GM18867 (cell line): ENCODE data around the gene EFCAB12.
"Not testable (repeated sequence)": the region's sequence is repeated elsewhere in the genome, so short reads cannot be mapped to it uniquely, and the experiment has no call there.

ENCODE experiments used
- ATAC-seq: cut with Tn5 transposase; IDR thresholded peaks from one replicate; pipeline ENCODE4 v1.9.1; 2021; ENCODE audit warnings: mild to moderate bottlenecking, moderate library complexity; ENCODE audit not compliant: unreplicated experiment

Gene EFCAB12

DNA sequence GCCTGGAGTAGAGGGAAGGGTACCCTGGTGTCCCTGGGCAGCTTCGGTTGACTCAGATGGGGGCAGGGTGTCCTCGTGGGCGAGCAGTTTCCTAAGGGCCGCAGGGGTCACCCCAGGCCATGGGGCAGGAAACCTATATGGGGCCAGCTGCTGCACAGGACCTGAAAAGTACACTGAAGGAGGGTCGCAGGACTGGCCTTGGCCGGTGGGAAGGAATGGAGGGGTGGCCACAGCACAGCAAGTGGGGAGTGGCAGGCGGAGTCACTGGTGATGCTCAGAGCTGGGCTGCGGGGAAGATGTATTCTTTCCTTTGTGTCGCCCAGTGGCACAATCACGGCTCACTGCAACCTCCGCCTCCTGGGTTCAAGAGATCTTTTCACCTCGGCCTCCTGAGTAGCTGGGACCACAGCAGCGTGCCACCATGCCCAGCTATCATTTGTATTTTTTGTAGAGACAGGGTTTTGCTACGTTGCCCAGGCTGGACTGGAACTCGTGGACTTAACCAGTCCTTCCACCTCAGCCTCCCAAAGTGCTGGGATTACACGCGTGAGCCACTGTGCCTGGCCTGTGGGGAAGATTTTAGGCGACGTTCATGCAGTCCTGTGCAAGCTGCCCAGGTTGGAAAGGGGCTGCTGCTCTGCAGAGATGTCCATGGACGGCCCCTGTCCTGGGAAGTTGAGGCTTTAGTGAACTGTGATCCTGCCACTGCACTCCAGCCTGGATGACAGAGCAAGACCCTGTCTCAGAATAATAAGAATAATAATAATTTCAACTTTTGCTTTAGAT lies 57.2 kb downstream of the EFCAB12 start:
- no peak for ATAC-seq

- no peak for ATAC-seq
Measured at GRCh38 chr3:129370248-129370964, 58.0 kb downstream of the EFCAB12 start.

GRCh38 chr3:129369711-129370110 lies 58.7 kb downstream of the EFCAB12 start:
- no peak for ATAC-seq

GRCh38 chr3:129367821-129368220 lies 60.6 kb downstream of the EFCAB12 start:
- ATAC-seq, result no peak

GRCh38 chr3:129366312-129366831 lies 62.1 kb downstream of the EFCAB12 start:
- ATAC-seq, result no peak

DNA sequence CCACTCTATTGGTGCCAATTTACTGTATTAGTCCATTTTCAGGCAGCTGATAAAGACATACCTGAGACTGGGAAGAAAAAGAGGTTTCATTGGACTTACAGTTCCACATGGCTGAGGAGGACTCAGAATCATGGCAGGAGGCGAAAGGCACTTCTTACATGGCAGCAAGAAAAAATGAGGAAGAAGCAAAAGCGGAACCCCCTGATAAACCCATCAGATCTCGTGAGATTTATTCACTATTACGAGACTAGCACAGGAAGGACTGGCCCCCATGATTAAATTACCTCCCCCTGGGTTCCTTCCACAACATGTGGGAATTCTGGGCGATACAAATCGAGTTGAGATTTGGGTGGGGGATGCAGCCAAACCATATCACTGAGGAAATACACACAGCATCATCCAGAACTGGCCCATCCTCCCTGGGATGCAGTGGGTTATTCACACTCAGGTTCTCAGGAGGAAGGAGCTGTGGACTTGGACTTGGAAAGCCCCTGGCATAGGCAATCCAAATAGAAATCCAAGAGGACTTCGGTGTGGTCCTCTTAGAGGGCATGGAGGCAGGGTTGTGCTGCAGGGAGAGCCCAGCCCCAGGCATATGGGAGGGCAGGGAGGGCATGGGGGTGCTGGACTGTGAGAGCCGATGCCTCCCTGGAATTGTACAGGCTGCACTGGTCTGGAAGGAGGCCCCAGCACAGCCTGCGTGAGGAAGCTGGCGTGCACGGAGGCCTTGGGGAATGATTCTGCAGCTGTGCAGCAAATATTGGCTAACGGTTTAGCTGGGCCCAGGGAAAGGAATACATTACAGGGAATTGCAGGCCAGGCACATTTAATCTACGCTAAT lies 62.9 kb downstream of the EFCAB12 start:
- ATAC-seq, result no peak

- ATAC-seq, result not testable (repeated sequence)
Measured at GRCh38 chr3:129364811-129365210, 63.6 kb downstream of the EFCAB12 start.

GRCh38 chr3:129363356-129363755 lies 65.1 kb downstream of the EFCAB12 start:
- not testable (repeated sequence) for ATAC-seq

- ATAC-seq, result no peak
Measured at GRCh38 chr3:129360705-129361460, 67.6 kb downstream of the EFCAB12 start.

GRCh38 chr3:129360171-129360611 lies 68.2 kb downstream of the EFCAB12 start:
- no peak for ATAC-seq

- no peak for ATAC-seq
Measured at GRCh38 chr3:129358772-129359371, 69.6 kb downstream of the EFCAB12 start.

DNA sequence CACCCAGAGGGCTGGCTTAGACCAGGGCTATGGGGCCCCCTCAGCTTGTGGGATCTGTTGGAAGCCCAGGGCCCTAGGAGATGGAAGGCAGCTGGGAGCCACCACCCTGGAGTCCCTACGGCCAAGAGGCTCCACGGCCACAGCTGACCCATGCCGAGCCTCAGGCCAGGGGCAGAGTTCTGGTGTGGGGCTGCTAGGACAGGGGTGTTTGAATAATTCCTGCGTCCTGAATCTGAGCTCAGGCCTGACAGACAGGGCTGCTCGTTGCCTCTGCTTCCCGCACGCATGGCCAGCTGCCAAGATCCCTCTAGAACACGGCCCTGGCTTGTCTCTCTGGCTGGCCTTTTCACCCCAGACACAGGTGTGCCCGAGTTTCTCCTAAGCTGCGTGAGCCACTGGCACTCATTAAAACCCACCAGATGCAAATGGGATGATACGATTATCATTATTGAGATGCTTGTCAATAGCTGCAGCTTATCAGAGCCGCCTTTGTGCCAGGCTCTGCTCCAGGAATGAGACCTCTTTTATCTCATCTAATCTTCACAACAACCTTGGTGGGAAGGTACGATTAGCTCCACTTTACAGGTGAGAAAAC lies 70.2 kb downstream of the EFCAB12 start:
- ATAC-seq, result no peak

DNA sequence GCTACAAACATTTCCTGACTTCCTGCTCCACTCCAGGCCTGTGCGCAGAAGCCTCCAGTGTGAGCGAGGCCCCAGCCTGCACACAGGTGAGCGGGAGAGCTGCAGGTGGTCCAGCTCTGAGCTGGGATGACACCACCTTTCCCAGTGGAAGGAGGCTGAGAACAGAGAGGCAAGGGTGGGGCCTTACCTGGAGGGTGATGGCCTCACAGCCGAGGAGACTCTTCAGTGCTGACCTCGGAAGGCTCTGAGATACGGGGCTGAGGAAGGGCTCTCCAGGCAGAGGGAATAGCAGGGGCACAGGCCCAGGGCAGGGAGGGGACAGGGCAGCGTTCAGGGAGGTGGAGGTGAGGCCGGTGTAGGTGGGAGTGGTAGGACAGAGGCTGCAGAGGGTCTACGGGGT lies 70.8 kb downstream of the EFCAB12 start:
- ATAC-seq, result no peak

DNA sequence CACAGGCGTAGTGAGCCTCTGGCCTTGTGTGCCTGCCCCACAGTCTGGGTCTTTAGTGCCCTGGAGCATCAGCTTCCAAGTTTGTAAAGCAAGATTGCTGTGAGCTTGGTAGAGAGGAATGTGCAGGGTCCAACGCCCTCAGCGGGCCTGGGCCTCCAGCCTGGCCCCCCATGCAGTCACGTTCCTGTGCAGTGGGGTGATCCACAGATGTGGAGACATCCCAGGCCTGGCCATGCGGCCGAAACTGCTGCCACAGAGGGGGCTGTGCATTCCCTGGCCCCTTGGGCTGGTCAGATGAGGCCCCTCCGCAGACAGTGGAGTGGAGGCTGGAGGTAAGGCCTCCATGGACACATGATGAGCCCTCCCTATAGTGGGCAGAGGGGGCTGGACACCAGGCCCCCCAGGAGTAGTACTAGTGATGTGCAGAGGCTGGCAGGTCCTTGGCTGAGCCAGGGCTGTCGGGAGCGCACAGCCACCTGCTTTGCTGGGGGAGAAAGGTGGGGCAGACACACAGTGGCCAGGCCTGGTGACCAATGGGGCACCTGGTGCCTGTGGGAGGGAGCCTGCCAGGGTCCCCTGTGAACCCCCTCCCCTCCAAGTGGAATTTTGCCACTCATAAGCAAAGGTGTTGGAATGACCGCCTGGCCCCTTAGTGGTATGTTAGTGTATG lies 71.5 kb downstream of the EFCAB12 start:
- no peak for ATAC-seq

- no peak for ATAC-seq
Measured at GRCh38 chr3:129353589-129353941, 74.9 kb downstream of the EFCAB12 start.

- ATAC-seq, result no peak
Measured at GRCh38 chr3:129352650-129353588, 75.5 kb downstream of the EFCAB12 start.

GRCh38 chr3:129352045-129352444 lies 76.4 kb downstream of the EFCAB12 start:
- no peak for ATAC-seq
